ENCODE measurements around the gene AIM2. TPM values are rescaled to one million over a fixed set of nuclear protein-coding genes. Genes with fewer than 3 reads are reported as not detected.

Gene AIM2
- not detected in 2 replicates for total RNA-seq

GRCh38 chr1:159076438-159077119 lies at the start of gene AIM2:
Gene AIM2, minus strand, starts transcription at chr1:159076766. Its CDS starts 3,267 bp downstream, at chr1:159073499.

Other genes with a start within 250 kb of the AIM2 start
- not detected in 2 replicates for gene MNDA, start 245.4 kb downstream of the AIM2 start, total RNA-seq
- gene PYHIN1, start 145.2 kb downstream of the AIM2 start, total RNA-seq, result not detected in 2 replicates
- gene IFI16, start 66.9 kb downstream of the AIM2 start, total RNA-seq, result 55.8 and 71.6 TPM in 2 replicates
- under 0.01 and 0.09 TPM in 2 replicates for gene CADM3, start 94.8 kb upstream of the AIM2 start, total RNA-seq
- gene ACKR1, start 128.1 kb upstream of the AIM2 start, total RNA-seq, result not detected in 2 replicates
- not detected in 2 replicates for gene FCER1A, start 225.6 kb upstream of the AIM2 start, total RNA-seq